SKM-1 (cell line): ENCODE results near the gene ARFRP1.
A peak's percentile ranks its signal among the peaks of the same experiment; 100 is the strongest.

Source experiments
- DNase-seq: peaks from one replicate; lab custom pipeline; 2025; ENCODE audit not compliant: unreplicated experiment; lab: John Stamatoyannopoulos, UW

The ARFRP1 gene, protein sequence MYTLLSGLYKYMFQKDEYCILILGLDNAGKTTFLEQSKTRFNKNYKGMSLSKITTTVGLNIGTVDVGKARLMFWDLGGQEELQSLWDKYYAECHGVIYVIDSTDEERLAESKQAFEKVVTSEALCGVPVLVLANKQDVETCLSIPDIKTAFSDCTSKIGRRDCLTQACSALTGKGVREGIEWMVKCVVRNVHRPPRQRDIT

GRCh38 chr20:63707558-63708300, at the start of gene ARFRP1, which contains the start of gene ZGPAT:
ARFRP1 (minus strand) TSS chr20:63707976; CDS start chr20:63707091, 885 bp downstream.
ZGPAT (plus strand) TSS chr20:63708039; CDS start chr20:63708581, 542 bp downstream.
- DNase-seq: peak; percentile 76

DNA sequence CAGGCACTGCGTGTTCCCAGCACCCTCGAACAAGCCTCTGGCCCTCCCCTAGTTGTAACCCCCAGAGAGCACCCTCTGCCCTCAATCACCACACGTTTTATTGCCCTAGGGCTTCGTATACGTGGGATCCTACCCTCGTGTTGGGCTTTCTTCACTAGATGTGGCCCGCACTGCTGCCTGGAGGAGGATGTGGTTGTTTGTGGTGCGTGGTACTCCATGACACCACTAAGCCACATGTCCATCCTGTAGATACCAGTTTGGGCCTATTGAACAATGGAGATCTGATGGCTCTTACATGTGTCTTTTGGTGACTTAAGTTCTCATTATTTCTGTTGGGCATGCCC, 48.8 kb upstream of the ARFRP1 start:
- DNase-seq: no peak

- no peak for DNase-seq
Measured at GRCh38 chr20:63755933-63756647, 48.3 kb upstream of the ARFRP1 start.

DNA sequence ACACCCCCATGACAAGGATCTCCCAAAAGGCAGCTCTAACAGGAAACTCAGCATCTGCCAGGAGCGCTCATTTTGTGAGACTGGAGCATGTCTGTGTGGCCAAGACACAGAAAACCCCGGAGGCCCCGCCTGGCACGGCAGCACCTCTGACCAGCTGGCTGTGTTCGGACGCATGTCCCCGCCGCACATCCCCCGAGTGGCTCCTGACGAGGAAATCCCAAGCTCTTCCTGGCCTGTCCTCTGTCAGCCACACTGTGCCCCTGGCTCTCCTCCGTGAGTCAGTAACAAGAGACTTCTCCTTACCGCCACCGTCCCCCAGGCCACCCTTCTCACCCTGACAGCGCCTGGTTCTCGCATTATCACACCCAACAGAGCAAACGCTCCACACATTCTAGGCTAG, 46.2 kb upstream of the ARFRP1 start:
- DNase-seq: no peak

DNA sequence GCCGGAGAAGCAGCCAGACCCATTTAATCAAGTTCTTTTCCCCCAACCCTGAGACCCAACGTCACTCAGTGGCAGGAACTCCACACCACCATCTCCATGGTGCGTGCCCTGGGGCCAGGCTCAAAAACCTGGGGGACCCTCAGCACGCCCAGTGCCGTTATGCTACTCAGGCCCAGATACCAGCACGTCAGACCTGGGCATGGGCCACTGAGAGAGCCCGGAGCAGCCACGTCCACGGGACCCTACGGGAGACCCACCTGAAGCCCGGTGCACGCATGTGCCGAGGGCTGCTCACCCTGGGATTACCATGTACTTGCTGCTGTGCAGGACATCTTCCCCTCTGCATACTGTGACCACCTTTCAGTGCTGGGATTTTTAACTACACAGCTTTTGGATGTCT, 45.6 kb upstream of the ARFRP1 start:
- no peak for DNase-seq

DNA sequence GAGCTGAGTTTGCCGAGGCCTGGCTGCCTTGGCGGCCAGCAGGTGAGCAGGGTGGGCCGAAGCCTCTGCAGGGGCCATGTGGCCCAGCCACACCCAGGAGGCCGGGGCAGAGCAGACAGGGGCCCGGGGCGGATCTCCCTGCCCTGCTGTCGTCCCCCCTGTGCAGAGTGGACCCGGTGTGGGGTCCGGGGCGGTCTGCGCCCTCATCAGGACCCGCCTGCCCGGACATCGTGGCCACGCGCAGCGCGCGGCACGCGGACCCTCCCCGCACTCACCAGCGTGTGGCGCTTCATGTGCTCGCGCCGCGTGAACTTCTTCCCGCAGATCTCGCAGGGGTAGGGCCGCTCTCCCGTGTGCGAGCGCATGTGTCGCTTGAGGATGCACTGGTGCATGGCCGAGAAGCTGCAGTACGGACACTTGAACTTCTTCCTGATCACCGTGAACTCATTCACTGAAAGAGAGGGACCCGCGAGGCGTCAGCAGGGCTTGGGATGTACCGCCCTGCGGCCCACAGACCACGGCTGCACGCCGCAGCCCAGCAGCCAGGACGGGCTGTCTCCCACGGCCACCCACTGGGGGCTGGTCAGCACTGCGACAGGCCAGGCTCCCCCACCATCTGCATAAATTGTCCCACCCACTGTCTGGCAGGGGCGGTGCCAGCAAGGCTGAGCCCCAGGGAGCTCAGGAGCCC, 44.8 kb upstream of the ARFRP1 start:
- no peak for DNase-seq

GRCh38 chr20:63751471-63752271, 43.9 kb upstream of the ARFRP1 start:
- no peak for DNase-seq

DNA sequence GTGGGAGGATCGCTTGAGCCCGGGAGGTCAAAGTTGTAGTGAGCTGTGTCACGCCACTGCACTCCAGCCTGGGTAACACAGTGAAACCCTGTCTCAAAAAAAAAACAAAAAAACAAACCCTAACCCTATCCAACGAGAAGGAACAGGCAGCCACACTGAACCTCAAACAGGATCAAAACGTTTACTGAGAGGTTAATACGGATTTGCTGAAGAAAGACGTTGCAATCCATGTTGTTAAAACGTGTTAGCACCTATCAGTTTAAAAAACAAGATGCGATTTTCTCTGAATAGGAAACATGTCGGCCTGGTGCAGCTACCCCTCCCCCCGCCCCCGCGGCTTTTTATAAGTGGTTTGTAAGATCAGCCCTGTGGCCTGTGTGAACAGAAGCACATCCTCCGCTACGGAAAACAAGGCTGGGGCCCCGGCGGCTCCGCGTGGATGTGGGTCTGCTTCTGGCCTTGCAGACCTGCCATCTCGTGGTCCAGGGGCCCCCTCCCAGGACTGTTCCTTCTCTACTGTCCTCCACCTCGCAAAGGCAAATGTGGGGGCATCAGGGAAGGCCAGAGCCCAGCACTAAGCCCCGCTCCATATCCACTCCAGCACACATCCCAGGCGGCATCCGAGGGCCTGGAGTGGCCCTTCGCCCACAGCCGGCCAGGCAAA, 43.2 kb upstream of the ARFRP1 start:
- DNase-seq: no peak

DNA sequence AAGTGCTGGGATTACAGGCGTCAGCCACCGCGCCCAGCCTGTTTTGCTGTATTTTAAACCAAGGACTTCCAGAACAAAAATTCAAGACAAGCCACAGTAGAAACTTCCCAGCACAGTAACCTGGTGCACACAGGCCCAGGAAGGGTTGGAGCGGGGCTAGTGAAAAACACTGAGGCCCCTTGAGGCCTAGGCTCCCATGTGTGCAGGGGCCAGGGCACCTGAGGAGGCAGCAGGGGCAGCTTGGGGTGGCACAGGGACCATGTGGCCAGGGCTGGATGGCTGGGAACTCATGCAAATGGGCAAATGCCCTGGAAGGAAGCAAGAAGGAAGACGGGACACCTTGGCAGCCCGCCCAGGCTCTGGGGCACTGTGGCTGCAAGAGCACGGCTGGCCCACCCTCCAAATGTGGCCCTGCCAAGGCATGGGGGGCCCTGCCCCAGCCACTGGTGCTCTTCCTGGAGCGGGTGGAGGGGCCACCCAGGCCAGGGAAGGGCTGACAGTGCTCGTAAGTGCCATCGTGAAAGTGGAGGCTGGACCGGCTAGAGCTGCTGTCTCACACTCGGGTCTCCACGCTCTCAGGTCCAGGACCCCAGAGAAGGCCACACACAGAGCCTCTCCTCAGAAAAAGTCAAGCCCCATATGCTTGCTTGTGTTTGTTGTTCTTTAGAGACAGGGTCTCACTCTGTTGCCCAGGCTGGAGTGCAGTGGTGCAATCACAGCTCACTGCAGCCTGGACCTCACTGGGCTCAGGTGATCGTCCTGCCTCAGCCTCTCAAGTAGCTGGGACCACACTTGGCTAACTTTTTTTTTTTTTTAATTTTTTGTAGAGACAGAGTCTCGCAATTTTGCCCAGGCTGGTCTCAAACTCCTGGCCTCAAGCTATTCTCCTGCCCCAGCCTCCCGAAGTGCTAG, 42.1 kb upstream of the ARFRP1 start:
- DNase-seq: no peak

DNA sequence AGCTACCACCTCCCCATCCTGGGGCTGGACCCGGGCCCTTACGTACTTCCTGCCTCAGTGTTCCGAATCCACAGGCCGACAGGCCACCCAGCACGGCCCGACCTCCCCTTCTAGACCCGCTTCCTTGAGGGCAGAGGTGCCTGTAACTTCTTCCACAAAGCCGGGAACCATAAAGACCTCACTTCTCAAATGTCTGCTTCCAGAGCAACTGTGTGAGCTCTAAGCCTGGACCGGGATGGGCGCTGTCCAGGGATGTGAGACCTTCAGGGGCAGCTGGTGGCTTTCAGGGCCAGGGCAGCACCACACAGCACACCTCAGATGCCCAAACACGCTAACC, 41.1 kb upstream of the ARFRP1 start:
- no peak for DNase-seq

- no peak for DNase-seq
Measured at GRCh38 chr20:63748070-63748933, 40.5 kb upstream of the ARFRP1 start.

- no peak for DNase-seq
Measured at GRCh38 chr20:63747622-63748069, 39.9 kb upstream of the ARFRP1 start.

GRCh38 chr20:63746751-63747315, 39.1 kb upstream of the ARFRP1 start:
- DNase-seq: no peak

GRCh38 chr20:63745961-63746731, 38.4 kb upstream of the ARFRP1 start:
- no peak for DNase-seq

GRCh38 chr20:63745424-63745805, 37.6 kb upstream of the ARFRP1 start:
- no peak for DNase-seq

- no peak for DNase-seq
Measured at GRCh38 chr20:63744574-63745423, 37.0 kb upstream of the ARFRP1 start.
